ENCODE measurements around the gene LUC7L3.

- TF ChIP-seq CTCF (IDR thresholded peaks at IDR 0.05) (no peak), POLR2AphosphoS5 (IDR thresholded peaks at IDR 0.05) (peak in 1 of 3 donors; percentile 50)
These were observed 29.2 kb upstream of the LUC7L3 start for GRCh38 chr17:50689956-50690886.

All from stomach (tissue), 4 donors.